ENCODE results near the gene F2. TPM values are rescaled to one million over a fixed set of nuclear protein-coding genes. Genes with fewer than 3 reads are reported as not detected.

Gene F2
- total RNA-seq, 1 donor: not detected

GRCh38 chr11:46718155-46719019, 626 bp upstream of the F2 start:
- no peak for DNase-seq (ENCODE audit: low read depth)
- H3K4me3 ChIP-seq (ENCODE audit: low read depth, low read length): no peak overlapping the region
- TF ChIP-seq CTCF (IDR thresholded peaks at IDR 0.05; ENCODE audit: insufficient read depth, low read length): no peak

DNA sequence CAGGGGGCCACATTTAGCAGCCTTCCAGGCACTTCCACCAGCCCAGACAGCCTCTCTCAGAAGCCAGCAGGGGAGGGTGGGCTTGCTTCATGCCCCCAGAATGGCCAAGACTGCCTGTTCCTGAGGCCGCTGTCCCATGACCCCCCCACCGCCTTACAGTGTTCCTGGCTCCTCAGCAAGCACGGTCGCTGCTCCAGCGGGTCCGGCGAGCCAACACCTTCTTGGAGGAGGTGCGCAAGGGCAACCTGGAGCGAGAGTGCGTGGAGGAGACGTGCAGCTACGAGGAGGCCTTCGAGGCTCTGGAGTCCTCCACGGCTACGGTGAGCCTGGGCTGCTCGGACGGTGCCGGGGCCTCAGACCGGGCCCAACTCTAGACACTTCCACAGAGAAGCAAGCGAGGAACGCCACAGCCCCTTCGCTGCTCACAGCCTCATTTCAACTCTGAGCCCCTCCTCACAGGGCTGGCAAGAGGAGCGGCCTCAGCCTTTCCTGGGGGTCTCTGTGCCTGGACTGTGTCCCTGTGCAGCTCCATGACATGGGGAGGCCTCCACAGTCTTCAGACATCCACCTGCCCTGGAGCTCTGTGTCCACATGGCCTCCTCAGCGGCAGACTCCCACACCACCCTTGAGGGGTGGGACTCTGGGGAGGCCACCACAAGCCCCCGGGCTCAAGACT, 668 bp downstream of the F2 start:
- TF ChIP-seq CTCF (IDR thresholded peaks at IDR 0.05; ENCODE audit: insufficient read depth, low read length): no peak
- DNase-seq (ENCODE audit: low read depth): no peak
- no peak overlapping the region for H3K4me3 ChIP-seq (ENCODE audit: low read depth, low read length)

GRCh38 chr11:46721286-46721685, 2.3 kb downstream of the F2 start:
- no peak overlapping the region for H3K4me3 ChIP-seq (ENCODE audit: low read depth, low read length)
- DNase-seq (ENCODE audit: low read depth): no peak
- TF ChIP-seq CTCF (IDR thresholded peaks at IDR 0.05; ENCODE audit: insufficient read depth, low read length): no peak

GRCh38 chr11:46722566-46723358, 3.7 kb downstream of the F2 start:
- no peak for DNase-seq (ENCODE audit: low read depth)
- no peak overlapping the region for H3K4me3 ChIP-seq (ENCODE audit: low read depth, low read length)
- TF ChIP-seq CTCF (IDR thresholded peaks at IDR 0.05; ENCODE audit: insufficient read depth, low read length): no peak

- TF ChIP-seq CTCF (IDR thresholded peaks at IDR 0.05; ENCODE audit: insufficient read depth, low read length): no peak
- no peak for DNase-seq (ENCODE audit: low read depth)
- no peak overlapping the region for H3K4me3 ChIP-seq (ENCODE audit: low read depth, low read length)
Measured at GRCh38 chr11:46723359-46723680, 4.3 kb downstream of the F2 start.

DNA sequence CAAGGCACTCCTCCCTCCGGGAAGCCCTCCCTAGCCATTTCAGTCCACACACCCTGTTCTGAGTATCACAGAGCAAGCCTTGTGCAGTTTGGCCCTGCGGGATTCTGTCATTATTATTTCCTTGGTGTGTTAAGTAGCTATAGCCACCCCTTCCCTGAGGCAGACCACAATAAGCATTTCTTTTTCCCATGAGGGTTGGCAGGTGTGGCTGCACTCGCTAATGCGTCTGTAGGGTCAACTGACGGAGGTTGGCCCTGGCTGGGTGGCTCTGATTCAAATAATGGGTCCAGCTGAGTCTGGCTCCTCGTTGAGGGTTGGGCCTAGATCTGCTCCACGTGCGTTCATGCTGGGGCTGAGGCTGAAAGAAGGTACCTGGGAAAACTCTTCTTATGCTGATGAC, 5.1 kb downstream of the F2 start:
- no peak overlapping the region for H3K4me3 ChIP-seq (ENCODE audit: low read depth, low read length)
- no peak for TF ChIP-seq CTCF (IDR thresholded peaks at IDR 0.05; ENCODE audit: insufficient read depth, low read length)
- DNase-seq (ENCODE audit: low read depth): peak; percentile 16

Data from fibroblast of the aortic adventitia (primary cell).